GM21528 (cell line): ENCODE results near the gene WFDC12.

Experiments
- ATAC-seq: cut with Tn5 transposase; IDR thresholded peaks from one replicate; pipeline ENCODE4 v1.9.1; 2021; ENCODE audit warnings: mild to moderate bottlenecking, moderate library complexity; ENCODE audit not compliant: unreplicated experiment, low FRiP score

Gene WFDC12

GRCh38 chr20:45115829-45116228 is 8.4 kb downstream of the WFDC12 start:
- ATAC-seq, result no peak

GRCh38 chr20:45115386-45115774 is 8.9 kb downstream of the WFDC12 start:
- ATAC-seq, result no peak

GRCh38 chr20:45114465-45115385 is 9.5 kb downstream of the WFDC12 start, which contains the start of gene WFDC5:
WFDC5 (minus strand) TSS chr20:45115174; CDS start chr20:45115083, 91 bp downstream.
- no peak for ATAC-seq

GRCh38 chr20:45113865-45114264 is 10.4 kb downstream of the WFDC12 start:
- ATAC-seq, result no peak

- no peak for ATAC-seq
These were observed 11.5 kb downstream of the WFDC12 start for GRCh38 chr20:45112754-45113153.

GRCh38 chr20:45111799-45112471 is 12.3 kb downstream of the WFDC12 start:
- ATAC-seq, result no peak

- ATAC-seq, result no peak
These were observed 13.0 kb downstream of the WFDC12 start for GRCh38 chr20:45111285-45111684.

GRCh38 chr20:45110301-45110700 is 14.0 kb downstream of the WFDC12 start:
- no peak for ATAC-seq

GRCh38 chr20:45109634-45110033 is 14.6 kb downstream of the WFDC12 start:
- no peak for ATAC-seq

GRCh38 chr20:45105317-45105716 is 18.9 kb downstream of the WFDC12 start:
- no peak for ATAC-seq

GRCh38 chr20:45104786-45105185 is 19.5 kb downstream of the WFDC12 start:
- ATAC-seq, result no peak

GRCh38 chr20:45103072-45103471 is 21.2 kb downstream of the WFDC12 start:
- ATAC-seq, result no peak

GRCh38 chr20:45101333-45101850 is 22.9 kb downstream of the WFDC12 start:
- no peak for ATAC-seq

- no peak for ATAC-seq
These were observed 23.6 kb downstream of the WFDC12 start, which contains the start of gene KCNS1 for GRCh38 chr20:45100563-45101245. KCNS1 (minus strand) TSS chr20:45101127; CDS start chr20:45099236, 1,891 bp downstream.

- no peak for ATAC-seq
These were observed 26.0 kb downstream of the WFDC12 start for GRCh38 chr20:45098103-45098773.

- no peak for ATAC-seq
These were observed 26.7 kb downstream of the WFDC12 start for GRCh38 chr20:45097485-45098102.

GRCh38 chr20:45096781-45097180 is 27.5 kb downstream of the WFDC12 start:
- ATAC-seq, result no peak

- ATAC-seq, result no peak
These were observed 28.4 kb downstream of the WFDC12 start for GRCh38 chr20:45095805-45096238.

- ATAC-seq, result no peak
These were observed 29.2 kb downstream of the WFDC12 start for GRCh38 chr20:45094864-45095574.
